Heart right ventricle (tissue), 16 donors: Measurements from ENCODE around the gene MUC20. TPM values are rescaled to one million over a fixed set of nuclear protein-coding genes. Genes with fewer than 3 reads are reported as not detected.
"Not testable (repeated sequence)": the region's sequence is repeated elsewhere in the genome, so short reads cannot be mapped to it uniquely, and the experiment has no call there.

Source experiments
- ATAC-seq, 8 donors: fragments of 200-7000 bp; cut with Tn5 transposase; one replicate each; pipeline ENCODE4 v1.9.1; 2020; ENCODE audit warnings: mild to moderate bottlenecking in 8 of 8, moderate library complexity in 8 of 8, moderate number of reproducible peaks in 1 of 8
- DNase-seq, 2 donors: peaks; one replicate each; pipeline ENCODE4 v3.0.0-alpha.2; 2020
- H3K27ac ChIP-seq, 10 donors: fragments of 200-600 bp; sonication (generic) in 2 of 10; one replicate each; pipeline versions ENCODE4 v1.5.0 to v1.8.0; 2020 to 2022; ENCODE audit warnings: mild to moderate bottlenecking in 3 of 10
- H3K27me3 ChIP-seq, 7 donors: fragments of 200-600 bp; one replicate each; pipeline ENCODE4 v1.8.0; 2021 to 2022; ENCODE audit warnings: mild to moderate bottlenecking in 2 of 7
- H3K36me3 ChIP-seq, 9 donors: fragments of 200-600 bp; sonication (generic) in 1 of 9; one replicate each; pipeline versions ENCODE4 v1.5.0 to v1.8.0; 2020 to 2022; ENCODE audit warnings: mild to moderate bottlenecking in 2 of 9
- H3K4me1 ChIP-seq, 9 donors: fragments of 200-600 bp; sonication (generic) in 1 of 9; one replicate each; pipeline versions ENCODE4 v1.5.0 to v1.8.0; 2020 to 2022; ENCODE audit warnings: mild to moderate bottlenecking in 4 of 9
- H3K4me3 ChIP-seq, 10 donors: fragments of 200-600 bp; sonication (generic) in 2 of 10; one replicate each; pipeline versions ENCODE4 v1.5.0 to v1.8.0; 2020 to 2022; ENCODE audit warnings: mild to moderate bottlenecking in 7 of 10, moderate library complexity in 2 of 10
- H3K9me3 ChIP-seq, 11 donors: fragments of 200-600 bp in 10 of 11; sonication (generic) in 2 of 11; one replicate each; pipeline versions ENCODE4 v1.5.0 to v1.8.0; 2013 to 2022; ENCODE audit warnings: mild to moderate bottlenecking in 2 of 11, control low read depth in 1 of 11, moderate library complexity in 1 of 11
- CTCF ChIP-seq, 9 donors: fragments of 200-600 bp; sonication (generic) in 2 of 9; IDR thresholded peaks; one replicate each; pipeline versions ENCODE4 v1.5.0 to v1.8.0; 2021 to 2022; ENCODE audit warnings: antibody characterized with exemption in 9 of 9, mild to moderate bottlenecking in 5 of 9, moderate library complexity in 1 of 9
- WGBS, 2 donors: extraction: QIAGEN DNeasy Blood & Tissue Kit; methylation state at CpG; one replicate each; pipeline ENCODE4 v1.1.7; 2013; ENCODE audit warnings: inconsistent platforms in 1 of 2; 5-methylcytosine and 5-hydroxymethylcytosine counted together
- intact Hi-C, 10 donors: fragments of 100-400 bp; cut with DNase I; formaldehyde crosslinking; loops; one replicate each; pipeline versions ENCODE4 v1.11.1 to v1.14.2; 2022
- polyA plus RNA-seq, 2 donors: library from polyadenylated mRNA; stranded (reverse); fragments of 200-250 nt; gene quantifications; one replicate each; pipeline ENCODE4 v1.2.3, GENCODE V29; 2013
- total RNA-seq, 10 donors: library from RNA; stranded (reverse); fragmentation: NEBNext Ultra II Directional in 3 of 10; extraction: Animal tissue kit (Norgen Biotek cat#: 25700) in 3 of 10; gene quantifications; one replicate each; pipeline versions ENCODE4 v1.2.1 to v1.2.4, GENCODE V29; 2021 to 2023
- donor health status: Arrhythmogenic right ventricular cardiomyopathy.
- donor health status: ischemic (EF 13 %, LVEDD 7.1; RV severe dilation, severe dysfunction).
- donor health status: healthy with polysubstance abuse.
- donor health status: DM: no; HTN: yes; CAD: no.
- donor health status: DM: no; HTN: no; CAD: no.
- donor health status: ischemic (EF 25% LVEDD 6.9; RV normal size, moderate dysfunction).
- donor health status: ischemic (EF 25% LVEDD 5.7; RV mildly dilated, moderate dysfunction).
- donor health status: healthy.
- donor health status: DM: yes; HTN: yes; CAD: no.
- donor health status: Ischemic cardiomyopathy.
- donor health status: ischemic (EF 35%, LVEDD 5.7; RV mildly dilated, moderate dysfunction).
- donor health status: nonischemic (EF 11% LVEDD 7.7; RV severe dilation, severe dysfunction).
- donor health status: DM: yes; HTN: yes; CAD: no.
- donor health status: PGD.
- donor health status: ischemic (EF 29% LVEDD 5.4; RV normal size, mild dysfunction).
- donor health status: nonischemic (EF 23%, LVEDD 6.1; RV moderate dilation, normal function).

MUC20 gene
- total and polyA plus RNA-seq, 12 donors: 0.36 to 7.6 (median 2.5) TPM

DNA sequence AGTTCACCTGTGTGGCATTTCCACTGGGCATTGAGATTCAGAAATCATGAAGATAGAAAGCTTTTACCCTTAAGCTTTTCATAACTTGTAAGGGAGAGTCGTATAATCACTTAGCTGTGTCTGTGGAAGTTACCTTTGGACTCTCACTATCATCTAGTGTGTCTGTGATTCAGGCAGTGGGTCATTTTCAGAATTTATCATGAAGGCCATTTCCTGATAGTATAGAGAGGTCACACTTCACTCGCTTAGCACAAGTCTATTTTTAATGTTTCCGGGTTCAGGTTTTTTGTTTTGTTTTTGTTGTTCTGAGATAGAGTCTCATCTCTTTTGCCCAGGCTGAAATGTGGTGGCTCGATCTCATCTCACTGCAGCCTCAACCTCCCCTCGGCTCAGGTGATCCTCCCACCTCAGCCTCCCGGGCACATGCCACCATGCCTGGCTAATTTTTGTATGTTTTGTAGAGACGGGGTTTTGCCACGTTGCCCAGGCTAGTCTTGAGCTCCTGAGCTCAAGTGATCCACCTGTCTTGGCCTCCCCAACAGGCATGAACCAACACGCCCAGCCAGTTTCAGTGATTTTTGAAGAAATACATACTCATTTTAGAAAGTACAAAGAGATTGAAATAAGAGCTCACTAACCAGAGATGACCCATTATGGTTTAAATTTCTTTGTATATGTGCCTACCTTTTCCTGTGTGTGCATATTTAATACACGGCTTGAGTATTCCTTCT is 36.1 kb upstream of the MUC20 start:
- Histone ChIP-seq H3K36me3 (peaks cover 0 to 78% (median 44%) of the 10 kb centered on the region in 9 donors), H3K4me1 (peaks cover 0 to 17% (median 8%) of the 10 kb centered on the region in 9 donors)
- 86 to 90% methylated on average over 7 to 8 of the region's 10 CpGs for WGBS, 2 donors
- H3K27ac ChIP-seq, ATAC-seq, H3K27me3 ChIP-seq, intact Hi-C loops, DNase-seq, H3K4me3 ChIP-seq, H3K9me3 ChIP-seq: not testable (repeated sequence)

GRCh38 chr3:195686537-195687208 is 34.1 kb upstream of the MUC20 start:
- DNase-seq, H3K9me3 ChIP-seq, H3K4me3 ChIP-seq, intact Hi-C loops, H3K27ac ChIP-seq, H3K27me3 ChIP-seq, ATAC-seq: not testable (repeated sequence)
- peaks cover 0 to 19% (median 9%) of the 10 kb centered on the region in 9 donors for H3K4me1 ChIP-seq
- peaks cover 0 to 82% (median 41%) of the 10 kb centered on the region in 9 donors for H3K36me3 ChIP-seq
- 94 to 97% methylated on average over 13 to 14 of the region's 15 CpGs for WGBS, 2 donors

DNA sequence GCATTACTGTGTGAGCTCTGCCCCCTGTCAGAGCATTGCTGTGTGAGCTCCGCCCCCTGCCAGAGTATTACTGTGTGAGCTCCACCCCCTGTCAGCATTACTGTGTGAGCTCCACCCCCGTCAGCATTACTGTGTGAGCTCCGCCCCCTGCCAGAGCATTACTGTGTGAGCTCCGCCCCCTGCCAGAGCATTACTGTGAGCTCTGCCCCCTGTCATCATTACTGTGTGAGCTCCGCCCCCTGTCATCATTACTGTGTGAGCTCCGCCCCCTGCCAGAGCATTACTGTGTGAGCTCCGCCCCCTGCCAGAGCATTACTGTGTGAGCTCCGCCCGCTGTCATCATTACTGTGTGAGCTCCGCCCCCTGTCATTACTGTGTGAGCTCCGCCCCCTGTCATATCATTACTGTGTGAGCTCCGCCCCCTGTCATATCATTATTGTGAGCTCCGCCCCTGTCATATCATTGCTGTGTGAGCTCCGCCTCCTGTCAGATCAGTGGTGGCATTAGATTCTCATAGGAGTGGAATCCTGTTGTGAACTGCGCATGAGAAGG is 33.5 kb upstream of the MUC20 start:
- peaks cover 0 to 85% (median 42%) of the 10 kb centered on the region in 9 donors for H3K36me3 ChIP-seq
- H3K4me3 ChIP-seq, H3K9me3 ChIP-seq, intact Hi-C loops, H3K27ac ChIP-seq, DNase-seq, H3K27me3 ChIP-seq: not testable (repeated sequence)
- WGBS, 2 donors: 90 to 96% methylated on average over 15 of the region's 15 CpGs
- peaks cover 0 to 19% (median 9%) of the 10 kb centered on the region in 9 donors for H3K4me1 ChIP-seq
- peak in 2 of 8 donors; percentile 18 to 34 for ATAC-seq

DNA sequence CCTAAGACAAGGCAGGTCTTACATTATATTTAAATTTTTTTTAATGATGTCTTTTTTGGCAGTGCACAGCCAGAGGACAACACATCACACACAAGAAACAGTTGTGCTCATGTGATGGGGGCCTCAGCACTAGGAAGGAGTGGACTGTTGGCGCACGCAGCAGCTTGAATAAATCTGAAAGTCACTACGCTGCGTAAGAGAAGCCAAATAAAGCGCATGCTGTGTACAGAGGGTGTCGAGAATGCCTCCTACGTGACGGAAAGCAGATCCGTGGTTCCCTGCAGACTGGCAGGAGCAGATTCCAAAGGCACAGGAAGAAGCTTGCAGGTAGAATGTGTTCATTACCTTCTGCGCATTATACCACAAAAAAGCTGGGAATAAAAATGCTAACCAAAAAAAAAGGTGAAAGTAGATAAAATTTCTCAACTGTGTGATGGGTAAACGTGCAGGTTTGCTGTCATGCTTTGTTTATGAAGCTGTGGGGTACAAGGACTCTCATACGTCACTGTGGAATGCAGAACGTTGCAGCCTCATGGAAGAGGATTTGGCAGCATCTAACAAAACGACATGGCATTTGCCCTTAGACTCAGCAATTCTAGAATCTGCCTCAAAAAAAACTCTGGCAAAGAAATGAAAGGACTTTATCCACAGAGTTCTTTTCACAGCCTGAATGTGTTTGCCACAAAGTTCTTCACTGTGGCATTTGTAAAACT is 32.2 kb upstream of the MUC20 start:
- H3K9me3 ChIP-seq, DNase-seq, H3K27me3 ChIP-seq, H3K4me3 ChIP-seq, intact Hi-C loops: not testable (repeated sequence)
- peak; percentile 26 to 69 (median 58) for ATAC-seq
- WGBS, 2 donors: 37 to 63% methylated on average over 4 to 6 of the region's 14 CpGs
- Histone ChIP-seq H3K36me3 (peaks cover 0 to 85% (median 50%) of the 10 kb centered on the region in 9 donors), H3K27ac (peak overlapping the region in 7 of 10 donors; percentile 7 to 47 (median 35)), H3K4me1 (peaks cover 0 to 19% (median 9%) of the 10 kb centered on the region in 9 donors)

GRCh38 chr3:195689184-195690070 is 31.4 kb upstream of the MUC20 start:
- intact Hi-C loops, H3K9me3 ChIP-seq, H3K27me3 ChIP-seq, H3K4me3 ChIP-seq: not testable (repeated sequence)
- WGBS, 2 donors: 55 to 59% methylated on average over 21 of the region's 21 CpGs
- Histone ChIP-seq H3K4me1 (peaks cover 0 to 19% (median 9%) of the 10 kb centered on the region in 9 donors), H3K36me3 (peaks cover 0 to 85% (median 51%) of the 10 kb centered on the region in 9 donors), H3K27ac (peak overlapping the region in 7 of 10 donors; percentile 7 to 47 (median 35))
- ATAC-seq (peak; percentile 39 to 68 (median 56)), DNase-seq (peak in 1 of 2 donors; percentile 27)

GRCh38 chr3:195690951-195691350 is 29.8 kb upstream of the MUC20 start:
- Histone ChIP-seq H3K4me3 (no peak overlapping the region), H3K36me3 (peaks cover 0 to 85% (median 50%) of the 10 kb centered on the region in 9 donors), H3K4me1 (peaks cover 0 to 19% (median 9%) of the 10 kb centered on the region in 9 donors), H3K27me3 (no peaks in the 10 kb centered on the region), H3K27ac (no peak overlapping the region), H3K9me3 (peaks cover 0 to 4% (median 0%) of the 10 kb centered on the region in 11 donors)
- intact Hi-C loops: no loop called here
- no peak for TF ChIP-seq CTCF (IDR thresholded peaks at IDR 0.05)
- DNase-seq: no peak
- no peak for ATAC-seq
- 85 to 89% methylated on average over 9 of the region's 9 CpGs for WGBS, 2 donors

DNA sequence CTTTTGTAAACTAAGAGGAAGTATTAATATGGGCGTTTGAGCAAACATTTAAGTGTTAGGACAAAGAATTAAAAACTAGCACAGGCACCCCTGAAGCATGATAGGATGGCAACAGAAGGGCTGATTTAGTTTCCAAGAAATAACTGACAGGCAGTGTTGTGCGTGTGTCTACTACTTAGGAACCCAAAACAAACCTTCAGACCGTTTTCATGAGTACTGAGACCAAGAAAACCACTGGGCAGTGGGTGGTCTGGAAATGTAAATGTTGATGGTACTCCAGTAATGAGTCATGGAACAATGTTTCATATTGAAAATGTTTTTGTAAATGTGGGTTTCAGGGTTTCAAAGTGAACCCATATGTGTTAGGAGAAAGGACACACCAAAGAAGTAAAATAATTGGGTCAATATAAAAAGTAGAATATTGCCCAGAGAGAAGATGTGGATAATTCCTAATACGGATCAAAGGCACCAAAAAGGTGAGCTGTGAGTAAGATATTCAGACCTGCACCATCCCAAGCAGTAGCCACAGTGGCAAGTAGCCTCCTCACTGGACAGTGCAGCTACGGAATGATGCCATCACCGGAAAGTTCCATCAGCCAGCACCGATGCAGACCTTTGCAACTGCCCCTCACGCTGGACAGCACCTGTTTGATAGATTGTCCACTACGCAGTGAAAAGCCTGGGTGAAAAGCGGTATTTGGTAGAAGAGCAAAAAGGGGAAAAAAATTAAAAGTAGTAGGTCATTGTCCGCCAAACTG is 29.0 kb upstream of the MUC20 start:
- ATAC-seq, H3K27ac ChIP-seq, intact Hi-C loops, H3K4me3 ChIP-seq, H3K27me3 ChIP-seq, H3K9me3 ChIP-seq, DNase-seq: not testable (repeated sequence)
- 92% methylated on average over 8 of the region's 11 CpGs for WGBS, 2 donors
- peaks cover 0 to 19% (median 9%) of the 10 kb centered on the region in 9 donors for H3K4me1 ChIP-seq
- peaks cover 0 to 85% (median 50%) of the 10 kb centered on the region in 9 donors for H3K36me3 ChIP-seq
